ENCODE results near the gene TMEM41B. TPM values are rescaled to one million over a fixed set of nuclear protein-coding genes. Genes with fewer than 3 reads are reported as not detected.

TMEM41B gene
- total RNA-seq, 4 donors from 2014 or later, result 19.4 to 31.5 (median 28.4) TPM

DNA sequence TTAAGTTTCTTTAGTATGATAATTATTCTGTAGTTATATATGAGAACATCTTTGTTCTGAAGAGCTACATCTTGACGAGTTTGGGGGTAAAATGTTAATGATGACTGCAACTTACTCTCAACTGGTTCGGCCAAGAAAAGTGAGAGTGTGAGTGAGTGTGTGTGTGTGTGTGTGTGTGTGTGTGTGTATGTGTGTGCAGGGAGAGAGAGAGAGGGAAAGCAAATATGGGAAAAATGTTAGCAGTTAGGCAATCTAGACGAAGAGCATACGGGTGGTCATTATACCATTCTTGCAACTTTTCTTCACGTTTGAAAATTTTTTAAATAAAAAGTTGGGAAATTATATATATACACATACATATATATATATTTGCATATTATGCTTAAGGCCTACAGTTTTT lies 18.3 kb upstream of the TMEM41B start:
- TF ChIP-seq, protein P1, sequence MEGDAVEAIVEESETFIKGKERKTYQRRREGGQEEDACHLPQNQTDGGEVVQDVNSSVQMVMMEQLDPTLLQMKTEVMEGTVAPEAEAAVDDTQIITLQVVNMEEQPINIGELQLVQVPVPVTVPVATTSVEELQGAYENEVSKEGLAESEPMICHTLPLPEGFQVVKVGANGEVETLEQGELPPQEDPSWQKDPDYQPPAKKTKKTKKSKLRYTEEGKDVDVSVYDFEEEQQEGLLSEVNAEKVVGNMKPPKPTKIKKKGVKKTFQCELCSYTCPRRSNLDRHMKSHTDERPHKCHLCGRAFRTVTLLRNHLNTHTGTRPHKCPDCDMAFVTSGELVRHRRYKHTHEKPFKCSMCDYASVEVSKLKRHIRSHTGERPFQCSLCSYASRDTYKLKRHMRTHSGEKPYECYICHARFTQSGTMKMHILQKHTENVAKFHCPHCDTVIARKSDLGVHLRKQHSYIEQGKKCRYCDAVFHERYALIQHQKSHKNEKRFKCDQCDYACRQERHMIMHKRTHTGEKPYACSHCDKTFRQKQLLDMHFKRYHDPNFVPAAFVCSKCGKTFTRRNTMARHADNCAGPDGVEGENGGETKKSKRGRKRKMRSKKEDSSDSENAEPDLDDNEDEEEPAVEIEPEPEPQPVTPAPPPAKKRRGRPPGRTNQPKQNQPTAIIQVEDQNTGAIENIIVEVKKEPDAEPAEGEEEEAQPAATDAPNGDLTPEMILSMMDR (IDR thresholded peaks at IDR 0.05; ENCODE audit: low read depth), result no peak

DNA sequence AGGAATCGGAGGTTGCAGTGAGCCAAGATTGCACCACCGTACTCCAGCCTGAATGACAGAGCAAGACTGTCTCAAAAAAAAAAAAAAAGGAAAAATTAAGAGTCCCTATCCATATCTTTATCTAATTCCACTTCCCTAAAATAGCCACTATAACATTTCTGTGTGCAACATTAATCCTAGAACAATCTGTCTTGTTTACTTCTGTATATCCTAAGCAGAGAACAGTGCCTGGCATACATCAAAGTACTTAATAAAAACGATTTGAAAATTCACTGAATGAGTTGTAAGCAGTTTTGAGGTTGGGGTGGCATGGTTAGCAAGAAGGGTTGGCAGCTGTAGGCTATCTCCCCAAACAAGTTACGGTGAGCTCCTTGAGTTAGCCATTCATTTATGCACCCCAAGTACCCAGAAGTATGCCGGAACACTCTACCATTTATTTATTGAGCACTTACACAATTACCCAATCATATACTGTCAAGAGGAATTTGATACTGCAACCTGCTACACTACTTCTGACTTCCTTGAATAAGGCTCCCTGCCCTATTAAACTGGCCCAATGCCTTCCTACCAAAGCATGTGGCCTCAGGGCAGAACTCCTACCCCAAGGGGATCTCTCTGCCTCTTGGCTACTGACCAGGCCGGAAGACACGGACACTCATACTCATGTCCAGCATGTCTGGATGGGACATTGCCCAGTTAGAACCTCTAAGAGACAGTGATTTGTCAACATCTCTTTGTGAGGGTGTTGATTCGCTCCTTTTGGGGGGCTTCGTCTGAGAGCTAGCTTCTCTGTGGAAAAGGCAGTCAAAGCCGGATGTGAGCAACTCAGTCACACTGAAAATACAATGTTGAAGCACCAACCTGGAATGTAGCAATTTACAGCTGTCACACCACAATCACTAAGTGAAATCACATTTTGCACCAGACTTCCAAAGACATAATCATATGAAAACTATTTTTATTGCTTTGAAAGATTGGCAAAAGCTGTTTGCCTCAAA lies 16.3 kb upstream of the TMEM41B start:
- TF ChIP-seq, protein P1 (IDR thresholded peaks at IDR 0.05; ENCODE audit: low read depth), result no peak

DNA sequence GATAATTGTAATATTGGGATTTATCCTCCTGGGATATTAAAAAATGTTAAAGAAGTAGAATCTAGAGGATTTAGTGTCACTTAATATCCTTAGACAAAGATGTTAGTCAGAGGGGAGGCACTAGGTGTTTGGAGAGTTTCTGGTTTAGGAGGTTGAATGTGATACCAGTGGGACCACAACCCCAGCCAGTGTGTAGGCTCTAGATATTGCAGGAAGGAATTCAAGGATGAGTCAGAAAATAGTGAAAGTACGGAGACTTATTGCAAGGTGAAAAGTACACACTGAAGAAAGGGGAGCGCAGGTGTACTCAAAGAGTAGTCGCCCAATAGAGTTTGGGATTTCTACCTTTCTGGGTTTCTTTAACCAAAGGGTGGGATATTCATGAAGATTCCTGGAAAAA lies 5.7 kb upstream of the TMEM41B start:
- TF ChIP-seq, protein P1 (IDR thresholded peaks at IDR 0.05; ENCODE audit: low read depth), result no peak

DNA sequence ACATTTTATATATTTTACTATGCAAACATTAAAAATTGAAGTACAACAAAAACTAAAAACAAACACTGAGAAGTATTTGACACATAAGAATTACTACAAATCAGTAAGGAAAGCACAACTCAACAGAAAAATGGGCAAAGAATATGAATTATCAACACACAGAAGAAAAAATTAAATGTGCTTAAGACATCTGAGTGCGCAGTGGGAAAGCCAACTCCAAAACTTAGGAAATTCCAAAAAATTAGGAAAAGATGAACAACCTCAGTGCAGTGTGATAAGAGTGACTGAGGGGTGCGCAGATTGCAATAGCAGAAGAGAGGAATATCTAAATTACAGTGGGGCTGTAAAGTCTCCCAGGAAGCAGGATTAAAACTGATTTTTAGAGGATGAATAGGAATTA lies 1.9 kb upstream of the TMEM41B start:
- TF ChIP-seq, protein P1 (IDR thresholded peaks at IDR 0.05; ENCODE audit: low read depth), result no peak

DNA sequence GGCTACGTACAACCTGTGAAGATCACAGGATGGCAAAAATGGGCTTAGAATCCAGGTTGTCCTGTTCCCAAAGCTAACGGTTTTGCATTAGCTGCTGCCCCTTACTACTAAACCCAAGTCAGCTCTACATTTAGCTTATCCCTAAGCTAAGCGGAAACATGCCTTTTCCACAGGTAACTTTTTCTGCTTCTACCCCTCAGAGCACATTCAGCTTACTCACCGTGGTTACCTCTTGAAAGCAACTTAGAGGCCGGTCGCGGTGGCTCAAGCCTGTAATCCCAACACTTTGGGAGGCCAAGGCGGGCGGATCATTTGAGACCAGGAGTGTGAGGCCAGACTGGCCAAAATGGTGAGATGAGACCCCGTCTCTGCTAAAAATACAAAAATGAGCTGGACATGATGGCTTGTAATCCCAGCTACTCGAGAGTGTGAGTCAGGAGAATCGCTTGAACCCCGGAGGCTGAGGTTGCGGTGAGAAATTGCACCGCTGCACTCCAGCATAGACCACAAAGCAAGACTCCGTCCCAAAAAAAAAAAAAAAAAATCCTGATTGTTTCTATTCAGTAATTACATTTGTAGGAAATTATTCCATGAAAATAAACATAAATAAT lies 790 bp upstream of the TMEM41B start:
- TF ChIP-seq, protein P1 (IDR thresholded peaks at IDR 0.05; ENCODE audit: low read depth), result no peak

DNA sequence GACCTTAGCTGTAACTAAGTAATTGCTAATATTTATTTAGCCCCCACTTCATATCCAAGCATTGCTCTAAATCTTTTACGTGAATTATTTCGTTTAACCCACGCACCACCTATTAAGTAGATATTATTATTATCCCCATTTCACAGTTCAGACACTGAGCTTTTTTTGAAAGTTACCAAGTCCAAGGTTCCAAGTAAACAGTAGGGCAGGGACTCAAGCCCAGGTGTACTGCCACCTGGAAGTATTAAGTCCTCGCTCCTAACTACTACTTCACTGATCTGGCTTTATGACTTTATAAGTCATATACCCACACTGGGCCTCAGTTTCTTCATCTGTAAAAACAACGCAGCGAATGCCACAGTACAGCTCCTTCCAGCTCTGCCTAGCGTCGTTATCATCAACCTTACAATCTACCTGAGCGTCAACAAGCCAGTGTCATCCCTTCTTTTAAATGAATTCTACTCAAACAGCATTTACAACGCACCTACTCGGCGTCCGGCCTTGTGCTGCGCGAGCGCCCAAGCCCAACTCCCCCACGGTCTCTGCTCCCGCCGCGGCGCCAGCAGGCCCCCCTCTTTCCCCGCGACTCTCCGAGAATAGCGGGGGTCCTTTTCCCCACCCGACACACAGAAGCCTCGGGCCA lies 624 bp downstream of the TMEM41B start:
- TF ChIP-seq, protein P1 (IDR thresholded peaks at IDR 0.05; ENCODE audit: low read depth), result no peak

All from subcutaneous adipose tissue (tissue), 4 donors.